IMR-90 (cell line): Measurements from ENCODE around the gene PTPN11. TPM values are rescaled to one million over a fixed set of nuclear protein-coding genes. Genes with fewer than 3 reads are reported as not detected.

Source experiments
- ATAC-seq: fragments of 200-7000 bp; cut with Tn5 transposase; 2 replicates; pipeline ENCODE4 v1.9.1; 2020; ENCODE audit warnings: low read depth, mild to moderate bottlenecking, moderate library complexity
- BruUV-seq: library from RNA; stranded (reverse); fragments of 400-500 nt; replicated peaks from 2 replicates; lab custom pipeline; 2021; lab: Mats Ljungman, UMichigan
- CTCF ChIA-PET: fragments of 300-600 bp; formaldehyde crosslinking; extraction: SDS; loops from one replicate; lab custom pipeline; 2021; ENCODE audit warnings: antibody characterized with exemption; lab: Yijun Ruan, JAX
- POLR2A ChIA-PET: fragments of 300-600 bp; sonication (Branson Sonifier 250); formaldehyde crosslinking; loops from one replicate; lab custom pipeline; 2022; ENCODE audit warnings: antibody characterized with exemption; ENCODE audit not compliant: unreplicated experiment; lab: Charles Lee
- DNase-seq: peaks from one replicate; pipeline ENCODE4 v3.0.0; 2013
- H2AFZ ChIP-seq: replicated peaks from 2 replicates; pipeline ENCODE3; 2013; ENCODE audit warnings: low read length, mild to moderate bottlenecking; ENCODE audit not compliant: poor library complexity
- H2AK5ac ChIP-seq: 2 replicates; pipeline ENCODE4 v1.6.1; 2013; ENCODE audit warnings: low read depth, low read length, inconsistent platforms
- H2AK9ac ChIP-seq: replicated peaks from 2 replicates; pipeline ENCODE3; 2013; ENCODE audit warnings: mild to moderate bottlenecking, low read depth, low read length, moderate library complexity; ENCODE audit not compliant: poor library complexity
- H2BK120ac ChIP-seq: 2 replicates; pipeline ENCODE4 v1.6.1; 2013; ENCODE audit warnings: low read depth, low read length, inconsistent platforms
- H2BK15ac ChIP-seq: 3 replicates; pipeline ENCODE4 v1.6.1; 2013; ENCODE audit warnings: low read depth, low read length, inconsistent platforms
- H2BK20ac ChIP-seq: 2 replicates; pipeline ENCODE4 v1.6.1; 2013; ENCODE audit warnings: low read depth, mild to moderate bottlenecking, inconsistent platforms, low read length, moderate library complexity
- H2BK5ac ChIP-seq: 2 replicates; pipeline ENCODE4 v1.6.1; 2013; ENCODE audit warnings: mild to moderate bottlenecking, low read depth, low read length, inconsistent platforms; ENCODE audit not compliant: poor library complexity, severe bottlenecking
- H3K14ac ChIP-seq: replicated peaks from 2 replicates; pipeline ENCODE4 v1.6.1; 2013; ENCODE audit warnings: low read depth, low read length, inconsistent platforms
- H3K18ac ChIP-seq: 2 replicates; pipeline ENCODE4 v1.6.1; 2013; ENCODE audit warnings: low read depth, low read length, control low read depth
- H3K23ac ChIP-seq: 2 replicates; pipeline ENCODE4 v1.6.1; 2013; ENCODE audit warnings: low read depth, low read length, inconsistent platforms
- H3K27ac ChIP-seq: 2 replicates; pipeline ENCODE4 v1.5.1; 2013; ENCODE audit warnings: mild to moderate bottlenecking, control low read depth, low read length; ENCODE audit not compliant: insufficient read depth
- H3K27me3 ChIP-seq: 2 replicates; pipeline ENCODE4 v1.6.1; 2013; ENCODE audit warnings: low read length; ENCODE audit not compliant: control insufficient read depth, insufficient read depth
- H3K36me3 ChIP-seq: 2 replicates; pipeline ENCODE4 v1.6.1; 2013; ENCODE audit warnings: low read length, mixed read lengths; ENCODE audit not compliant: control insufficient read depth, insufficient read depth
- H3K4ac ChIP-seq: 2 replicates; pipeline ENCODE4 v1.6.1; 2013; ENCODE audit warnings: low read depth, low read length, inconsistent platforms
- H3K4me1 ChIP-seq: 2 replicates; pipeline ENCODE4 v1.6.1; 2013; ENCODE audit warnings: low read length, mixed read lengths; ENCODE audit not compliant: control insufficient read depth, insufficient read depth
- H3K4me2 ChIP-seq: 2 replicates; pipeline ENCODE4 v1.6.1; 2013; ENCODE audit warnings: low read depth, mild to moderate bottlenecking, control low read depth, low read length, moderate library complexity
- H3K4me3 ChIP-seq: 2 replicates; pipeline ENCODE4 v1.5.1; 2013; ENCODE audit warnings: low read depth, mild to moderate bottlenecking, control low read depth, low read length, moderate library complexity; ENCODE audit not compliant: insufficient read depth
- H3K56ac ChIP-seq: 2 replicates; pipeline ENCODE4 v1.6.1; 2013; ENCODE audit warnings: low read length, inconsistent platforms; ENCODE audit not compliant: insufficient read depth; ENCODE audit errors: extremely low read depth
- H3K79me1 ChIP-seq, 2 experiments: 2 replicates each; pipeline ENCODE4 v1.6.1; 2013; ENCODE audit warnings: low read length in 2 of 2, inconsistent platforms in 1 of 2, low read depth in 1 of 2
- H3K9ac ChIP-seq: 2 replicates; pipeline ENCODE4 v1.6.1; 2013; ENCODE audit warnings: low read depth, low read length, control low read depth
- H3K9me1 ChIP-seq: 2 replicates; pipeline ENCODE4 v1.6.1; 2013; ENCODE audit warnings: low read length, inconsistent platforms; ENCODE audit not compliant: insufficient read depth
- H3K9me3 ChIP-seq: 2 replicates; pipeline ENCODE4 v1.6.1; 2013; ENCODE audit warnings: low read length; ENCODE audit not compliant: control insufficient read depth, insufficient read depth
- H4K20me1 ChIP-seq: 2 replicates; pipeline ENCODE4 v1.6.1; 2013; ENCODE audit warnings: low read length, inconsistent platforms; ENCODE audit not compliant: insufficient read depth
- H4K5ac ChIP-seq: 2 replicates; pipeline ENCODE4 v1.6.1; 2013; ENCODE audit warnings: mild to moderate bottlenecking, low read depth, low read length, control low read depth
- H4K8ac ChIP-seq, 2 experiments: 2 replicates each; pipeline ENCODE4 v1.6.1; 2013; ENCODE audit warnings: low read depth in 2 of 2, low read length in 2 of 2, control low read depth in 1 of 2, inconsistent platforms in 1 of 2
- H4K91ac ChIP-seq: 2 replicates; pipeline ENCODE4 v1.6.1; 2013; ENCODE audit warnings: low read depth, low read length, inconsistent platforms; ENCODE audit not compliant: insufficient read depth
- BHLHE40 ChIP-seq: fragments of 150-350 bp; IDR thresholded peaks from 2 replicates; pipeline ENCODE4 v1.6.1; 2016; ENCODE audit warnings: mild to moderate bottlenecking, low read depth, low read length
- CEBPB ChIP-seq: IDR thresholded peaks from 2 replicates; pipeline ENCODE4 v1.6.1; 2012; ENCODE audit warnings: low read depth, low read length, improper control_type of control experiment
- CHD1 ChIP-seq: IDR thresholded peaks from 2 replicates; pipeline ENCODE4 v1.6.1; 2012; ENCODE audit warnings: low read depth, low read length, improper control_type of control experiment
- CTCF ChIP-seq: conservative IDR thresholded peaks from 2 replicates; pipeline ENCODE4 v1.5.1; 2012; ENCODE audit warnings: mild to moderate bottlenecking, low read depth, low read length, improper control_type of control experiment
- ELK1 ChIP-seq: fragments of 150-350 bp; IDR thresholded peaks from 2 replicates; pipeline ENCODE4 v1.6.1; 2016; ENCODE audit warnings: low read depth, mild to moderate bottlenecking, low read length, moderate library complexity, borderline replicate concordance
- MAFK ChIP-seq: IDR thresholded peaks from 2 replicates; pipeline ENCODE4 v1.6.1; 2012; ENCODE audit warnings: low read depth, low read length, improper control_type of control experiment
- MXI1 ChIP-seq: IDR thresholded peaks from 2 replicates; pipeline ENCODE4 v1.6.1; 2012; ENCODE audit warnings: low read depth, mild to moderate bottlenecking, low read length, moderate library complexity, borderline replicate concordance
- NFE2L2 ChIP-seq: fragments of 150-350 bp; IDR thresholded peaks from 2 replicates; pipeline ENCODE4 v1.6.1; 2016; ENCODE audit warnings: low read depth, mild to moderate bottlenecking, low read length
- RCOR1 ChIP-seq: IDR thresholded peaks from 2 replicates; pipeline ENCODE4 v1.6.1; 2012; ENCODE audit warnings: mild to moderate bottlenecking, low read length, improper control_type of control experiment; ENCODE audit not compliant: insufficient replicate concordance
- RFX5 ChIP-seq: IDR thresholded peaks from 2 replicates; pipeline ENCODE4 v1.8.0; 2012; ENCODE audit warnings: low read depth, mild to moderate bottlenecking, low read length, moderate library complexity
- WGBS, 2 experiments: methylation state at CpG; one replicate each; pipeline versions ENCODE4 v1.1.5 to v1.1.7; 2013; ENCODE audit warnings: missing lambda C conversion rate in 2 of 2; ENCODE audit not compliant: insufficient read length in 1 of 2; ENCODE audit errors: extremely low coverage in 2 of 2; 5-methylcytosine and 5-hydroxymethylcytosine counted together
- dilution Hi-C: fragments of 300-500 bp; cut with HindIII; formaldehyde crosslinking; loops from one replicate; pipeline ENCODE4 v1.14.3; 2018; ENCODE audit warnings: low sequenced_read_pairs; ENCODE audit not compliant: unreplicated experiment
- in situ Hi-C: fragments of 300-500 bp; cut with MboI; formaldehyde crosslinking; loops from 3 replicates; pipeline ENCODE4 v1.14.3; 2019; ENCODE audit warnings: low sequenced_read_pairs, inconsistent platforms, mixed read lengths
- intact Hi-C: fragments of 100-400 bp; cut with micrococcal nuclease; formaldehyde crosslinking; loops from 2 replicates; pipeline ENCODE4 v1.10.0; 2022
- polyA plus RNA-seq, 3 experiments: library from polyadenylated mRNA; depleted of rRNA; stranded (reverse); fragments of >200 nt; gene quantifications; 2 replicates each; pipeline ENCODE4 v1.2.3, GENCODE V29; 2012; ENCODE audit warnings: low replicate concordance in 1 of 3
- total RNA-seq: library from RNA; depleted of rRNA; stranded (reverse); fragments of >200 nt; gene quantifications from 2 replicates; pipeline ENCODE4 v1.2.3, GENCODE V29; 2012

PTPN11 gene
- total and polyA plus RNA-seq, 2 of the 4 experiments (the other 2 are of a cell fraction) = 52.9 to 135 TPM

- no peak overlapping the region for H2BK15ac ChIP-seq
Measured at GRCh38 chr12:112540021-112540420, 121.3 kb downstream of the PTPN11 start.

More at GRCh38 chr12:112540021-112540420, 121.3 kb downstream of the PTPN11 start:
- Histone ChIP-seq H4K20me1 (no peaks in the 10 kb centered on the region), H2BK20ac (no peak overlapping the region), H3K4ac (no peak overlapping the region), H4K91ac (no peak overlapping the region), H2BK5ac (no peak overlapping the region), H3K14ac (no peak overlapping the region), H2BK120ac (no peak overlapping the region), H4K8ac (no peak overlapping the region), H2AK5ac (no peak overlapping the region), H3K4me2 (no peak overlapping the region), H4K5ac (no peak overlapping the region), H3K36me3 (no peaks in the 10 kb centered on the region), H3K56ac (no peak overlapping the region), H3K79me1 (no peaks in the 10 kb centered on the region), H3K9me1 (peaks cover 5% of the 10 kb centered on the region; the same call in 1 of the 2 replicates), H3K4me1 (no peaks in the 10 kb centered on the region), H3K27ac (no peak overlapping the region), H2AK9ac (no peak overlapping the region), H3K4me3 (no peak overlapping the region), H3K9ac (no peak overlapping the region), H3K18ac (no peak overlapping the region), H3K23ac (no peak overlapping the region), H3K27me3 (no peaks in the 10 kb centered on the region), H3K9me3 (no peaks in the 10 kb centered on the region), H2AFZ (no peak overlapping the region)
- dilution Hi-C loops = no loop called here
- DNase-seq = no peak
- intact Hi-C loops = no loop called here
- CTCF ChIA-PET = no interaction called here
- in situ Hi-C loops = no loop called here
- no peak for ATAC-seq
- POLR2A ChIA-PET = no interaction called here
- TF ChIP-seq ELK1 = no peak
- no peak for TF ChIP-seq MAFK
- no peak for TF ChIP-seq BHLHE40
- TF ChIP-seq CTCF = no peak
- TF ChIP-seq CEBPB = no peak
- no peak for TF ChIP-seq RCOR1
- TF ChIP-seq CHD1 = no peak
- no peak for TF ChIP-seq NFE2L2
- no peak for TF ChIP-seq RFX5
- TF ChIP-seq MXI1 = no peak
- no TSS peak for BruUV-seq
- WGBS, 2 experiments = 52% methylated on average over 2 of the region's 5 CpGs; no CpG with 5 or more reads in 1 of the 2 experiments
